SU-DHL-6 (cell line): ENCODE measurements around the gene OIP5.

Source experiments
- EZH2phosphoT487 ChIP-seq: fragments of 200-600 bp; sonication (generic), shearing (Covaris generic); conservative IDR thresholded peaks from 2 replicates; pipeline ENCODE4 v1.6.1; 2018; ENCODE audit warnings: mild to moderate bottlenecking, antibody characterized with exemption, low read length, moderate library complexity, mixed read lengths
- TF ChIP-seq, protein P1 (sequence below): fragments of 200-600 bp; sonication (generic); IDR thresholded peaks from one replicate; pipeline ENCODE4 v1.5.1; 2017; ENCODE audit warnings: antibody characterized with exemption, mild to moderate bottlenecking, low read length, moderate library complexity; ENCODE audit not compliant: insufficient read depth, poor library complexity, severe bottlenecking

GRCh38 chr15:41259546-41260189 lies 72.7 kb downstream of the OIP5 start:
- TF ChIP-seq, protein P1, sequence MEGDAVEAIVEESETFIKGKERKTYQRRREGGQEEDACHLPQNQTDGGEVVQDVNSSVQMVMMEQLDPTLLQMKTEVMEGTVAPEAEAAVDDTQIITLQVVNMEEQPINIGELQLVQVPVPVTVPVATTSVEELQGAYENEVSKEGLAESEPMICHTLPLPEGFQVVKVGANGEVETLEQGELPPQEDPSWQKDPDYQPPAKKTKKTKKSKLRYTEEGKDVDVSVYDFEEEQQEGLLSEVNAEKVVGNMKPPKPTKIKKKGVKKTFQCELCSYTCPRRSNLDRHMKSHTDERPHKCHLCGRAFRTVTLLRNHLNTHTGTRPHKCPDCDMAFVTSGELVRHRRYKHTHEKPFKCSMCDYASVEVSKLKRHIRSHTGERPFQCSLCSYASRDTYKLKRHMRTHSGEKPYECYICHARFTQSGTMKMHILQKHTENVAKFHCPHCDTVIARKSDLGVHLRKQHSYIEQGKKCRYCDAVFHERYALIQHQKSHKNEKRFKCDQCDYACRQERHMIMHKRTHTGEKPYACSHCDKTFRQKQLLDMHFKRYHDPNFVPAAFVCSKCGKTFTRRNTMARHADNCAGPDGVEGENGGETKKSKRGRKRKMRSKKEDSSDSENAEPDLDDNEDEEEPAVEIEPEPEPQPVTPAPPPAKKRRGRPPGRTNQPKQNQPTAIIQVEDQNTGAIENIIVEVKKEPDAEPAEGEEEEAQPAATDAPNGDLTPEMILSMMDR, result no peak
- no peak for TF ChIP-seq EZH2phosphoT487
